SK-N-SH (cell line): ENCODE results near the gene E2F3. TPM values are rescaled to one million over a fixed set of nuclear protein-coding genes. Genes with fewer than 3 reads are reported as not detected.

Source experiments
- CTCF ChIA-PET: fragments of 300-600, 350-600 bp; formaldehyde crosslinking; extraction: SDS; loops from one replicate; lab custom pipeline; 2021; lab: Yijun Ruan, JAX
- POLR2A ChIA-PET: fragments of 350-600 bp; sonication (Branson Sonifier 250); formaldehyde crosslinking; extraction: SDS; loops from one replicate; lab custom pipeline; 2020; ENCODE audit warnings: antibody characterized with exemption, inconsistent platforms; lab: Yijun Ruan, JAX
- DNase-seq: peaks from one replicate; pipeline ENCODE4 v3.0.0; 2012
- H2AFZ ChIP-seq: fragments of 200-600 bp; sonication (generic); 2 replicates; pipeline ENCODE4 v1.8.1; 2016; ENCODE audit warnings: antibody characterized with exemption, mild to moderate bottlenecking, low read depth
- H3F3A ChIP-seq: fragments of 200-600 bp; sonication (generic); replicated peaks from 2 replicates; pipeline ENCODE3; 2016; ENCODE audit warnings: antibody characterized with exemption, mild to moderate bottlenecking; ENCODE audit not compliant: insufficient read depth
- H3K27ac ChIP-seq, 2 experiments: fragments of 200-500 bp in 1 of 2; fragments of 200-600 bp in 1 of 2; sonication (Bioruptor generic) in 1 of 2; sonication (generic), shearing (Covaris generic) in 1 of 2; 2 replicates each; pipeline versions ENCODE4 v1.5.1 to v1.6.1; 2014 to 2016; ENCODE audit warnings: low read depth in 2 of 2, inconsistent platforms in 1 of 2, low read length in 1 of 2, mild to moderate bottlenecking in 1 of 2, mixed read lengths in 1 of 2
- H3K27me3 ChIP-seq: fragments of 200-600 bp; sonication (generic), shearing (Covaris generic); 2 replicates; pipeline ENCODE4 v1.6.1; 2016; ENCODE audit warnings: mixed run types; ENCODE audit not compliant: insufficient read depth
- H3K36me3 ChIP-seq, 2 experiments: fragments of 200-500 bp in 1 of 2; fragments of 200-600 bp in 1 of 2; sonication (Bioruptor generic) in 1 of 2; sonication (generic) in 1 of 2; replicated peaks in 1 of 2; 2 replicates each; pipeline versions ENCODE3 to v1.5.1; 2014 to 2016; ENCODE audit warnings: low read length in 1 of 2, mild to moderate bottlenecking in 1 of 2; ENCODE audit not compliant: insufficient read depth in 2 of 2, control insufficient read depth in 1 of 2
- H3K4me1 ChIP-seq, 2 experiments: fragments of 200-500 bp in 1 of 2; fragments of 200-600 bp in 1 of 2; sonication (Bioruptor generic) in 1 of 2; sonication (generic), shearing (Covaris generic) in 1 of 2; 2 replicates each; pipeline versions ENCODE4 v1.5.1 to v1.6.1; 2014 to 2016; ENCODE audit warnings: low read depth in 1 of 2, low read length in 1 of 2, mixed run types in 1 of 2; ENCODE audit not compliant: insufficient read depth in 2 of 2, control insufficient read depth in 1 of 2
- H3K4me2 ChIP-seq: fragments of 200-600 bp; sonication (generic), shearing (Covaris generic); 2 replicates; pipeline ENCODE4 v1.6.1; 2017; ENCODE audit warnings: mixed run types
- H3K4me3 ChIP-seq, 2 experiments: fragments of 200-500 bp in 1 of 2; fragments of 200-600 bp in 1 of 2; sonication (Bioruptor generic) in 1 of 2; sonication (generic), shearing (Covaris generic) in 1 of 2; 2 replicates each; pipeline versions ENCODE4 v1.5.1 to v1.8.1; 2014 to 2016; ENCODE audit warnings: low read depth in 2 of 2, inconsistent platforms in 1 of 2, low read length in 1 of 2, mild to moderate bottlenecking in 1 of 2, mixed read lengths in 1 of 2, moderate library complexity in 1 of 2
- H3K79me2 ChIP-seq: fragments of 200-600 bp; sonication (generic); 2 replicates; pipeline ENCODE4 v1.8.1; 2017; ENCODE audit warnings: mild to moderate bottlenecking; ENCODE audit not compliant: insufficient read depth
- H3K9ac ChIP-seq: fragments of 200-600 bp; sonication (generic); 2 replicates; pipeline ENCODE4 v1.6.1; 2017; ENCODE audit warnings: mixed run types
- H3K9me2 ChIP-seq: fragments of 200-600 bp; sonication (generic); 2 replicates; pipeline ENCODE4 v1.6.1; 2017; ENCODE audit warnings: mixed run types
- H3K9me3 ChIP-seq: fragments of 200-600 bp; sonication (generic); 2 replicates; pipeline ENCODE4 v1.6.1; 2017; ENCODE audit warnings: mixed run types, mild to moderate bottlenecking, moderate library complexity
- H4K20me1 ChIP-seq: fragments of 200-600 bp; sonication (generic); 2 replicates; pipeline ENCODE4 v1.6.1; 2017; ENCODE audit warnings: mild to moderate bottlenecking, mixed run types; ENCODE audit not compliant: insufficient read depth
- CHD2 ChIP-seq: fragments of 150-350 bp; IDR thresholded peaks from 2 replicates; pipeline ENCODE4 v1.6.1; 2018; ENCODE audit warnings: low read length; ENCODE audit not compliant: partially characterized antibody
- ELF1 ChIP-seq: IDR thresholded peaks from 2 replicates; pipeline ENCODE4 v1.4.0; 2012
- EP300 ChIP-seq, 2 experiments: IDR thresholded peaks; 2 replicates each; pipeline versions ENCODE4 v1.4.0 to v1.6.1; 2012; ENCODE audit warnings: borderline replicate concordance in 1 of 2, low read depth in 1 of 2, low read length in 1 of 2
- FOSL2 ChIP-seq: IDR thresholded peaks from 2 replicates; pipeline ENCODE4 v1.4.0; 2012; ENCODE audit warnings: low read depth, mild to moderate bottlenecking, moderate library complexity, borderline replicate concordance
- FOXM1 ChIP-seq: IDR thresholded peaks from 2 replicates; pipeline ENCODE4 v1.4.0; 2012; ENCODE audit warnings: low read depth, mild to moderate bottlenecking
- GATA2 ChIP-seq: sonication (generic); formaldehyde crosslinking; IDR thresholded peaks from 2 replicates; pipeline ENCODE4 v1.5.0; 2020; ENCODE audit warnings: mild to moderate bottlenecking, missing genetic modification reagents
- JUND ChIP-seq: IDR thresholded peaks from 2 replicates; pipeline ENCODE4 v1.4.0; 2012
- MAX ChIP-seq: IDR thresholded peaks from 2 replicates; pipeline ENCODE4 v1.4.0; 2012; ENCODE audit warnings: low read depth
- MXI1 ChIP-seq: IDR thresholded peaks from 2 replicates; pipeline ENCODE4 v1.6.1; 2012; ENCODE audit warnings: mild to moderate bottlenecking, low read depth, low read length, improper control_type of control experiment
- NRF1 ChIP-seq: IDR thresholded peaks from 2 replicates; pipeline ENCODE4 v1.6.1; 2012; ENCODE audit warnings: low read depth, mild to moderate bottlenecking, low read length
- POLR2AphosphoS5 ChIP-seq: IDR thresholded peaks from 2 replicates; pipeline ENCODE4 v1.6.1; 2012; ENCODE audit warnings: low read depth, low read length
- RAD21 ChIP-seq: IDR thresholded peaks from 2 replicates; pipeline ENCODE4 v1.6.1; 2012; ENCODE audit warnings: mild to moderate bottlenecking, low read length
- REST ChIP-seq: IDR thresholded peaks from 2 replicates; pipeline ENCODE4 v1.6.1; 2012; ENCODE audit warnings: mild to moderate bottlenecking, low read depth, low read length, moderate library complexity
- RFX5 ChIP-seq: IDR thresholded peaks from 2 replicates; pipeline ENCODE4 v1.6.1; 2012; ENCODE audit warnings: mild to moderate bottlenecking, improper control_type of control experiment, low read length
- RXRA ChIP-seq: IDR thresholded peaks from 2 replicates; pipeline ENCODE4 v1.4.0; 2012; ENCODE audit warnings: low read depth, mild to moderate bottlenecking, borderline replicate concordance
- SIN3A ChIP-seq: IDR thresholded peaks from 2 replicates; pipeline ENCODE4 v1.6.1; 2012; ENCODE audit warnings: low read depth, mild to moderate bottlenecking, low read length, moderate library complexity, borderline replicate concordance
- TEAD4 ChIP-seq: IDR thresholded peaks from 2 replicates; pipeline ENCODE4 v1.4.0; 2012; ENCODE audit warnings: mild to moderate bottlenecking, borderline replicate concordance; ENCODE audit not compliant: insufficient read depth
- USF1 ChIP-seq: IDR thresholded peaks from 2 replicates; pipeline ENCODE4 v1.4.0; 2012; ENCODE audit warnings: low read depth, borderline replicate concordance
- USF2 ChIP-seq: fragments of 150-350 bp; IDR thresholded peaks from 2 replicates; pipeline ENCODE4 v1.6.1; 2017; ENCODE audit warnings: antibody characterized with exemption, low read length, low read depth, borderline replicate concordance
- YY1 ChIP-seq: IDR thresholded peaks from 2 replicates; pipeline ENCODE4 v1.4.0; 2012; ENCODE audit warnings: low read depth, mild to moderate bottlenecking
- WGBS: methylation state at CpG from one replicate; pipeline ENCODE4 v1.1.6; 2017; ENCODE audit warnings: low lambda C conversion rate; 5-methylcytosine and 5-hydroxymethylcytosine counted together
- polyA plus RNA-seq, 3 experiments: library from polyadenylated mRNA; depleted of rRNA; stranded (reverse); fragments of >200 nt; gene quantifications; 2 replicates each; pipeline ENCODE4 v1.2.3, GENCODE V29; 2012

The E2F3 gene
- polyA plus RNA-seq, 1 of the 3 experiments (the other 2 are of a cell fraction) = 12.7 TPM

- H2AFZ ChIP-seq = no peak overlapping the region
- peaks cover 98% of the 10 kb centered on the region for H4K20me1 ChIP-seq
- no peak overlapping the region for H3K4me2 ChIP-seq
- no peak overlapping the region for H3K4me3 ChIP-seq
- H3F3A ChIP-seq = no peaks in the 10 kb centered on the region
- peaks cover under 1 to 9% of the 10 kb centered on the region in 2 experiments; a peak in 2 of 4 replicates for H3K4me1 ChIP-seq
- no peaks in the 10 kb centered on the region for H3K9me3 ChIP-seq
- H3K9me2 ChIP-seq = no peaks in the 10 kb centered on the region
- TF ChIP-seq YY1 = no peak
- TF ChIP-seq TEAD4 = no peak
- TF ChIP-seq NRF1 = no peak
- TF ChIP-seq RAD21 = no peak
- TF ChIP-seq, all 33 proteins: peak for 0
- H3K27me3 ChIP-seq = no peaks in the 10 kb centered on the region
- peaks cover 13 to 33% of the 10 kb centered on the region in 2 experiments for H3K36me3 ChIP-seq
- no peak overlapping the region for H3K9ac ChIP-seq
- no peak overlapping the region for H3K27ac ChIP-seq
- DNase-seq = no peak
- ChIA-PET POLR2A (no interaction called here), CTCF (interaction anchor here (1.2 kb wide), 2 partner anchors 9 to 12 kb away, joined by 3 to 4 read pairs; no protein-coding TSS in a partner anchor)
- 98% methylated on average over 5 of the region's 5 CpGs for WGBS
- H3K79me2 ChIP-seq = peaks cover 99% of the 10 kb centered on the region
Measured at GRCh38 chr6:20412682-20413073, 11.0 kb downstream of the E2F3 start.

- no peak for TF ChIP-seq GATA2 (CRISPR knock-in tag)
- no peak for TF ChIP-seq JUND
- TF ChIP-seq CHD2 = no peak
- TF ChIP-seq RFX5 = no peak
- no peak for TF ChIP-seq RXRA
- TF ChIP-seq FOSL2 = no peak
- no peak for TF ChIP-seq USF1
- no peak for TF ChIP-seq USF2
- TF ChIP-seq FOXM1 = no peak
- no peak for TF ChIP-seq NRF1
- no peak for TF ChIP-seq MAX
- TF ChIP-seq REST = no peak
- no peak for TF ChIP-seq EP300 (IDR thresholded peaks at IDR 0.05; ENCODE audit: borderline replicate concordance in 1 of 2, low read depth in 1 of 2, low read length in 1 of 2)
- no peak for TF ChIP-seq ELF1
- TF ChIP-seq MXI1 = no peak
- TF ChIP-seq SIN3A = no peak
- TF ChIP-seq POLR2AphosphoS5 = no peak
- WGBS = 86% methylated on average over 3 of the region's 3 CpGs
- H3K4me1 ChIP-seq = peaks cover 7 to 9% of the 10 kb centered on the region in 2 experiments; a peak in 2 of 4 replicates
- no peak overlapping the region for H3K4me3 ChIP-seq
- CTCF ChIA-PET = interaction anchor here (1.1 to 2.2 kb wide), 3 partner anchors 8 to 109 kb away, joined by 3 to 11 read pairs (median 4); no protein-coding TSS in a partner anchor
- H4K20me1 ChIP-seq = peaks cover 96% of the 10 kb centered on the region
- H3K36me3 ChIP-seq = peaks cover 6 to 24% of the 10 kb centered on the region in 2 experiments
- no peak overlapping the region for H2AFZ ChIP-seq
- H3K9me2 ChIP-seq = no peaks in the 10 kb centered on the region
- no peaks in the 10 kb centered on the region for H3F3A ChIP-seq
- H3K4me2 ChIP-seq = no peak overlapping the region
- no peak for DNase-seq
- no peaks in the 10 kb centered on the region for H3K27me3 ChIP-seq
- H3K9ac ChIP-seq = no peak overlapping the region
- H3K9me3 ChIP-seq = no peaks in the 10 kb centered on the region
- POLR2A ChIA-PET = interaction anchor here (0.9 kb wide), 1 partner anchor 10 kb away, joined by 3 read pairs; no protein-coding TSS in a partner anchor
- no peak overlapping the region for H3K27ac ChIP-seq
- H3K79me2 ChIP-seq = peaks cover 99% of the 10 kb centered on the region
Measured at GRCh38 chr6:20413826-20414225, 12.1 kb downstream of the E2F3 start.
